Measurements from ENCODE around the gene MYO5A. TPM values are rescaled to one million over a fixed set of nuclear protein-coding genes. Genes with fewer than 3 reads are reported as not detected.

MYO5A gene
- total and polyA plus RNA-seq, 8 donors, result 2.4 to 11.9 (median 8.1) TPM

- no peak overlapping the region for H3K27ac ChIP-seq
- H3K36me3 ChIP-seq, result no peaks in the 10 kb centered on the region
- no peaks in the 10 kb centered on the region for H3K9me3 ChIP-seq
- WGBS, 2 donors, result 96 to 97% methylated on average over 1 of the region's 1 CpG
- DNase-seq, result no peak
- no peaks in the 10 kb centered on the region for H3K27me3 ChIP-seq
- no peak overlapping the region for H3K4me3 ChIP-seq
- ATAC-seq, result no peak
- no peak for FAIRE-seq
- TF ChIP-seq, protein P1, sequence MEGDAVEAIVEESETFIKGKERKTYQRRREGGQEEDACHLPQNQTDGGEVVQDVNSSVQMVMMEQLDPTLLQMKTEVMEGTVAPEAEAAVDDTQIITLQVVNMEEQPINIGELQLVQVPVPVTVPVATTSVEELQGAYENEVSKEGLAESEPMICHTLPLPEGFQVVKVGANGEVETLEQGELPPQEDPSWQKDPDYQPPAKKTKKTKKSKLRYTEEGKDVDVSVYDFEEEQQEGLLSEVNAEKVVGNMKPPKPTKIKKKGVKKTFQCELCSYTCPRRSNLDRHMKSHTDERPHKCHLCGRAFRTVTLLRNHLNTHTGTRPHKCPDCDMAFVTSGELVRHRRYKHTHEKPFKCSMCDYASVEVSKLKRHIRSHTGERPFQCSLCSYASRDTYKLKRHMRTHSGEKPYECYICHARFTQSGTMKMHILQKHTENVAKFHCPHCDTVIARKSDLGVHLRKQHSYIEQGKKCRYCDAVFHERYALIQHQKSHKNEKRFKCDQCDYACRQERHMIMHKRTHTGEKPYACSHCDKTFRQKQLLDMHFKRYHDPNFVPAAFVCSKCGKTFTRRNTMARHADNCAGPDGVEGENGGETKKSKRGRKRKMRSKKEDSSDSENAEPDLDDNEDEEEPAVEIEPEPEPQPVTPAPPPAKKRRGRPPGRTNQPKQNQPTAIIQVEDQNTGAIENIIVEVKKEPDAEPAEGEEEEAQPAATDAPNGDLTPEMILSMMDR (IDR thresholded peaks at IDR 0.05), result no peak
- no peaks in the 10 kb centered on the region for H3K4me1 ChIP-seq
- intact Hi-C loops (cut with DNase I), result no loop called here
These were observed 119.9 kb downstream of the MYO5A start for GRCh38 chr15:52408823-52409222.

- ATAC-seq, result no peak
- TF ChIP-seq, protein P1 (IDR thresholded peaks at IDR 0.05), result no peak
These were observed 121.3 kb downstream of the MYO5A start for GRCh38 chr15:52407374-52407773.

GRCh38 chr15:52406601-52407000 lies 122.1 kb downstream of the MYO5A start:
- H3K27ac ChIP-seq, result no peak overlapping the region
- intact Hi-C loops (cut with DNase I), result no loop called here
- FAIRE-seq, result no peak
- H3K4me3 ChIP-seq, result no peak overlapping the region
- DNase-seq, result no peak
- 85 to 95% methylated on average over 2 of the region's 2 CpGs for WGBS, 2 donors
- no peaks in the 10 kb centered on the region for H3K36me3 ChIP-seq
- no peaks in the 10 kb centered on the region for H3K4me1 ChIP-seq
- ATAC-seq, result no peak
- H3K27me3 ChIP-seq, result no peaks in the 10 kb centered on the region
- H3K9me3 ChIP-seq, result no peaks in the 10 kb centered on the region
- TF ChIP-seq, protein P1 (IDR thresholded peaks at IDR 0.05), result no peak

More at GRCh38 chr15:52407374-52407773, 121.3 kb downstream of the MYO5A start:
- no peak for FAIRE-seq
- H3K36me3 ChIP-seq, result no peaks in the 10 kb centered on the region
- H3K9me3 ChIP-seq, result no peaks in the 10 kb centered on the region
- DNase-seq, result no peak
- intact Hi-C loops (cut with DNase I), result no loop called here
- H3K27me3 ChIP-seq, result no peaks in the 10 kb centered on the region
- no peak overlapping the region for H3K27ac ChIP-seq
- no peak overlapping the region for H3K4me3 ChIP-seq
- no peaks in the 10 kb centered on the region for H3K4me1 ChIP-seq

DNA sequence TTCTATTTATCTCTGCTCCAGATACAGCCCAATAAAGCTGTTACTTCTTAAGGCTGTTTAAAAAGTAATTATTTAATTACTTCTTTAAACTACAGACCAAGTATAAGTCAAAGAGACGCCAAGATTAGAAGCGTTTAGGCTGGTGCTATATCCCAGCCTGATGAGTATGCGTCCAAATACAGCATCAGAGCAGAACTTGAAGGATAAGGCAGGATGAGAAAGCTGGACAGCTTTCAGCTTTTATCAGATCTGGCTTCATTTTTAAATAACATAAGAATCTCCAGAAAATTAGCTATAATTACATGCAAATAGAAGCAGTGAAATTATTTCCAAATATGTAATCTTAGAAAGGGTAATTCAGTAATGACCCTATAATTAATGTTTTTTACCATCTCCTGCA lies 122.8 kb downstream of the MYO5A start:
- FAIRE-seq, result no peak
- H3K27me3 ChIP-seq, result no peaks in the 10 kb centered on the region
- H3K36me3 ChIP-seq, result no peaks in the 10 kb centered on the region
- no peaks in the 10 kb centered on the region for H3K9me3 ChIP-seq
- ATAC-seq, result no peak
- DNase-seq, result no peak
- intact Hi-C loops (cut with DNase I), result no loop called here
- no peaks in the 10 kb centered on the region for H3K4me1 ChIP-seq
- 76 to 94% methylated on average over 3 of the region's 3 CpGs for WGBS, 2 donors
- TF ChIP-seq, protein P1 (IDR thresholded peaks at IDR 0.05), result no peak
- no peak overlapping the region for H3K4me3 ChIP-seq
- no peak overlapping the region for H3K27ac ChIP-seq

GRCh38 chr15:52397118-52397517 lies 131.6 kb downstream of the MYO5A start:
- Histone ChIP-seq H3K27me3 (no peaks in the 10 kb centered on the region), H3K27ac (no peak overlapping the region), H3K4me3 (no peak overlapping the region), H3K9me3 (no peaks in the 10 kb centered on the region), H3K36me3 (no peaks in the 10 kb centered on the region), H3K4me1 (no peaks in the 10 kb centered on the region)
- WGBS, 2 donors, result 85 to 93% methylated on average over 5 of the region's 5 CpGs
- ATAC-seq, result no peak
- TF ChIP-seq, protein P1 (IDR thresholded peaks at IDR 0.05), result no peak
- intact Hi-C loops (cut with DNase I), result no loop called here
- no peak for FAIRE-seq
- no peak for DNase-seq
